ENCODE data around the gene AIM2. TPM values are rescaled to one million over a fixed set of nuclear protein-coding genes. Genes with fewer than 3 reads are reported as not detected.

AIM2 gene
- total and polyA plus RNA-seq, 2 of the 13 experiments (the other 11 are each of a cell fraction or from before 2014, with no cell fraction given), result not detected

DNA sequence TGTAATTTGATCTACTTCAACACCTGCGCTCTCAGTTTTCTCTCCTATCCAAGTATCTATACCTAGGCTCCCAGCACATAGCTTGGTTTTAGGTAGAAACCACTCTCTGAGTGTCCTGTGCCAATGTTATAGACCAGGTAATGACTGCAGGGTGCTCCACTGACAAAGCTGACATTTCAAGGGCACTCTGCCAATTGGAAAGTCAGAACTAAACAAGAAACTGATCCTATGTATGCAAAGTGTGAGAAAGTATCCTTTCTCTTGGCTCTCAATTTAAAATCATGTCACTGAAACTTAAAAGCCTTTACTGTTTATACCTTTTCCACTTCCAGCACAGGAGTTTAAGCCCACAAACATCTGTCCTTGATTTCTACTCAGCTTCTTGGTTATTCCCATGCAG is 45.0 kb upstream of the AIM2 start (continued):
- TF ChIP-seq ZNF484 (CRISPR knock-in tag; IDR thresholded peaks at IDR 0.05; ENCODE audit: borderline replicate concordance, low read depth), result no peak
- TF ChIP-seq, protein P1, sequence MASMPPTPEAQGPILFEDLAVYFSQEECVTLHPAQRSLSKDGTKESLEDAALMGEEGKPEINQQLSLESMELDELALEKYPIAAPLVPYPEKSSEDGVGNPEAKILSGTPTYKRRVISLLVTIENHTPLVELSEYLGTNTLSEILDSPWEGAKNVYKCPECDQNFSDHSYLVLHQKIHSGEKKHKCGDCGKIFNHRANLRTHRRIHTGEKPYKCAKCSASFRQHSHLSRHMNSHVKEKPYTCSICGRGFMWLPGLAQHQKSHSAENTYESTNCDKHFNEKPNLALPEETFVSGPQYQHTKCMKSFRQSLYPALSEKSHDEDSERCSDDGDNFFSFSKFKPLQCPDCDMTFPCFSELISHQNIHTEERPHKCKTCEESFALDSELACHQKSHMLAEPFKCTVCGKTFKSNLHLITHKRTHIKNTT (CRISPR knock-in tag; IDR thresholded peaks at IDR 0.05), result no peak
- TF ChIP-seq, protein P2, sequence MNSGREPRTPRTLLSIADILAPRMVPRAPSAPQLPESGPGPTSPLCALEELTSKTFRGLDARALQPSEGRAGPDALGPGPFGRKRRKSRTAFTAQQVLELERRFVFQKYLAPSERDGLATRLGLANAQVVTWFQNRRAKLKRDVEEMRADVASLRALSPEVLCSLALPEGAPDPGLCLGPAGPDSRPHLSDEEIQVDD (CRISPR knock-in tag; IDR thresholded peaks at IDR 0.05; ENCODE audit: borderline replicate concordance), result no peak
- TF ChIP-seq, protein P3, sequence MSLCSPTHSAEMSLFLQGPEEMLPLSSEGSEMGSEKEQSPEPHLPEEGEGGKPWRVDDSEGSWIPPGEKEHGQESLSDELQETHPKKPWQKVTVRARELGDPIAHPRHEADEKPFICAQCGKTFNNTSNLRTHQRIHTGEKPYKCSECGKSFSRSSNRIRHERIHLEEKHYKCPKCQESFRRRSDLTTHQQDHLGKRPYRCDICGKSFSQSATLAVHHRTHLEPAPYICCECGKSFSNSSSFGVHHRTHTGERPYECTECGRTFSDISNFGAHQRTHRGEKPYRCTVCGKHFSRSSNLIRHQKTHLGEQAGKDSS (CRISPR knock-in tag; IDR thresholded peaks at IDR 0.05; ENCODE audit: borderline replicate concordance, low read depth), result no peak

DNA sequence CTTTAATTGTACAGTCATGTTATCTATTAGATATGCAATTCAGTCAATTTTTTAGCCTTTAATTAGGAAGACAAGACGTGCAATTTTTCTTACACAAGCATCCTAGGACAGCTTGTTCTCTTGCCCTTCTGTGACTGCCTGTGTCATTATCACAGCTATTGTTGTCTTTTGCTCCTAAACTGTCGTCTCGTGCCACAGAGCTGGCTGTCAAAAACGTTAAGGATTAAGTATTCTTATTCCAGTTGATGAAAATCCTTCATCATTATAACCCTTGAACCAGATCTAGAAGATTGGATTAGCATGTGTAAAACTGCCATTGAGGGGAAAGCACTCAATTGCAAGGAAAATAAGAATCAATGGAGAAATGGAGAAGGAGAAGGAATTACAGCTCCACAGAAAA is 43.8 kb upstream of the AIM2 start:
- in situ Hi-C loops (cut with HindIII; ENCODE audit: extremely low pct_ligation_motif_present, low pct_unique_long_range_greater_than_20kb), result no loop called here
- no peak for FAIRE-seq
- no peak overlapping the region for H3K9ac ChIP-seq (ENCODE audit: insufficient read depth, low read depth, low read length)
- no peaks in the 10 kb centered on the region for H3K79me2 ChIP-seq (ENCODE audit: insufficient read depth, low read length)
- H4K20me1 ChIP-seq (ENCODE audit: insufficient read depth, low read length), result no peaks in the 10 kb centered on the region
- POLR2A ChIA-PET, result no interaction called here
- peaks cover 0 to 8% of the 10 kb centered on the region in 2 experiments; a peak in 2 of 5 replicates for H3K27me3 ChIP-seq (ENCODE audit: control insufficient read depth in 1 of 2, insufficient read depth in 2 of 2, low read length in 2 of 2)
- H2AFZ ChIP-seq (ENCODE audit: low read length), result no peak overlapping the region
- ATAC-seq, result no peak
- H3K4me3 ChIP-seq (replicated peaks in 1 of 3; ENCODE audit: insufficient read depth in 1 of 3, low read depth in 2 of 3, low read length in 3 of 3), result no peak overlapping the region
- DNase-seq (ENCODE audit: low spot score), result no peak
- H3K4me2 ChIP-seq (ENCODE audit: low read depth, low read length), result no peak overlapping the region
- TF ChIP-seq ZNF468 (CRISPR knock-in tag; IDR thresholded peaks at IDR 0.05) (no peak), ZNF841 (CRISPR knock-in tag; IDR thresholded peaks at IDR 0.05; ENCODE audit: borderline replicate concordance) (no peak)
- H3K36me3 ChIP-seq (replicated peaks in 1 of 2; ENCODE audit: control insufficient read depth in 1 of 2, insufficient read depth in 2 of 2, low read length in 2 of 2), result no peaks in the 10 kb centered on the region
- no peaks in the 10 kb centered on the region for H3K9me3 ChIP-seq (ENCODE audit: low read length)
- WGBS (ENCODE audit: low lambda C conversion rate), result under 1% methylated on average over 4 of the region's 4 CpGs
- intact Hi-C loops (cut with micrococcal nuclease; ENCODE audit: unreplicated experiment), result loop anchor here (10.0 kb wide), 1 partner anchor 484 kb away; no protein-coding TSS in a partner anchor
- H3K27ac ChIP-seq (ENCODE audit: extremely low read length, insufficient read depth, low read length), result no peak overlapping the region
- CTCF ChIA-PET (ENCODE audit: low intra/inter-chr PET ratio, low total read pairs), result no interaction called here
- no TSS peak for BruUV-seq (replicated peaks)
- no peaks in the 10 kb centered on the region for H3K4me1 ChIP-seq (ENCODE audit: insufficient read depth, low read length)
